Measurements from ENCODE around the gene KRT2. TPM values are rescaled to one million over a fixed set of nuclear protein-coding genes. Genes with fewer than 3 reads are reported as not detected.

KRT2 gene
- total RNA-seq, 2 donors from 2014 or later, result 1.4 TPM; not detected in 1

DNA sequence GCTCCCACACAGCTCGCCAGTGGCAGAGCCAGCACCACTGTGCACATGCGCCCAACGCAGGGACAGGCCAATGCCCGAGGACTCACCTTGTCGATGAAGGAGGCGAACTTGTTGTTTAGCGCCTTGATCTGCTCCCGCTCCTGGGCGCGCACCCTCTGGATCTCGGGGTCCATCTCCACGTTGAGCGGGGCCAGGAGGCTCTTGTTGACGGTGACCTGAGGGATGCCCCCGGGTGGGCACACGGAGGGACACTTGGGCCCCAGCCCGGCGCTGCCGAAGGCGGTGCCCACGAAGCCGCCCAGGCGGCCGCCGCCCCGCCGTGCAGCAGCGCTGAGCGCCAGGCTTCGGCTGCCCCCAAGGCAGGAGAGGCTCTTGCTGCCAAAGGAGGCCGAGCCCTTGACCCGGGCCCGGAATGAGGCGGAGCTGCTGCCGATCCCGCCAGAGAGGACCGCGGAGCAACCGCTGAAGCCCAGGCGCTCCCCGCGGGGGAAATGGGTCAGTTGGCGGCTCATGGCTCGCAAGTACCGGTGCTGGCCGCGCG, 51.0 kb downstream of the KRT2 start, which contains the start of gene KRT72:
Gene KRT72, minus strand, starts transcription at position 523 of the 541 bp plus-strand sequence. Its CDS starts 11 bp downstream, at position 512.
- Histone ChIP-seq H3K4me3 (no peak within 1 kb of the TSS), H3K4me1 (ENCODE audit: control insufficient read depth in 1 of 2, low read depth in 2 of 2) (no peaks in the 10 kb centered on the region), H3K27me3 (replicated peaks; ENCODE audit: insufficient read depth) (no peaks in the 10 kb centered on the region), H3K9me3 (no peaks in the 10 kb centered on the region), H3K27ac (no peak within 1 kb of the TSS), H3K36me3 (no peaks in the 10 kb centered on the region)
- DNase-seq (ENCODE audit: low spot score) (no peak), ATAC-seq (ENCODE audit: insufficient number of reproducible peaks, low FRiP score, low read depth) (no peak)
- TF ChIP-seq, protein P1, sequence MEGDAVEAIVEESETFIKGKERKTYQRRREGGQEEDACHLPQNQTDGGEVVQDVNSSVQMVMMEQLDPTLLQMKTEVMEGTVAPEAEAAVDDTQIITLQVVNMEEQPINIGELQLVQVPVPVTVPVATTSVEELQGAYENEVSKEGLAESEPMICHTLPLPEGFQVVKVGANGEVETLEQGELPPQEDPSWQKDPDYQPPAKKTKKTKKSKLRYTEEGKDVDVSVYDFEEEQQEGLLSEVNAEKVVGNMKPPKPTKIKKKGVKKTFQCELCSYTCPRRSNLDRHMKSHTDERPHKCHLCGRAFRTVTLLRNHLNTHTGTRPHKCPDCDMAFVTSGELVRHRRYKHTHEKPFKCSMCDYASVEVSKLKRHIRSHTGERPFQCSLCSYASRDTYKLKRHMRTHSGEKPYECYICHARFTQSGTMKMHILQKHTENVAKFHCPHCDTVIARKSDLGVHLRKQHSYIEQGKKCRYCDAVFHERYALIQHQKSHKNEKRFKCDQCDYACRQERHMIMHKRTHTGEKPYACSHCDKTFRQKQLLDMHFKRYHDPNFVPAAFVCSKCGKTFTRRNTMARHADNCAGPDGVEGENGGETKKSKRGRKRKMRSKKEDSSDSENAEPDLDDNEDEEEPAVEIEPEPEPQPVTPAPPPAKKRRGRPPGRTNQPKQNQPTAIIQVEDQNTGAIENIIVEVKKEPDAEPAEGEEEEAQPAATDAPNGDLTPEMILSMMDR (IDR thresholded peaks at IDR 0.05), result no peak

DNA sequence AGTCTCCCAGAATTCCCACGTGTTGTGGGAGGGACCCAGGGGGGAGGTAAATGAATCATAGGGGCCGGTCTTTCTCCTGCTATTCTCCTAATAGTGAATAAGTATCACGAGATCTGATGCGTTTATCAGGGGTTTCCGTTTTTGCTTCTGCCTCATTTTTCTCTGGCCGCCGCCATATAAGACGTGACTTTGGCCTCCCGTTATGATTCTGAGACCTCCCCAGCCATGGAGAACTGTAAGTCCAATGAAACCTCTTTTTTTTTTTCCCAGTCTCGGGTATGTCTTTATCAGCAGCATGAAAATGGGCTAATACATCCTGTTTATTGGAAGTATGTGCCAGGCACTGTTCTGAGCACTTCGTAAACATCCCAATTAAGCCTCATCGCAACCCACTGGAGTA, 51.5 kb downstream of the KRT2 start:
- Histone ChIP-seq H3K27ac (no peak overlapping the region), H3K27me3 (replicated peaks; ENCODE audit: insufficient read depth) (no peaks in the 10 kb centered on the region), H3K36me3 (no peaks in the 10 kb centered on the region), H3K4me3 (no peak overlapping the region), H3K9me3 (no peaks in the 10 kb centered on the region), H3K4me1 (ENCODE audit: control insufficient read depth in 1 of 2, low read depth in 2 of 2) (no peaks in the 10 kb centered on the region)
- ATAC-seq (ENCODE audit: insufficient number of reproducible peaks, low FRiP score, low read depth), result no peak
- DNase-seq (ENCODE audit: low spot score), result no peak
- TF ChIP-seq, protein P1 (IDR thresholded peaks at IDR 0.05), result no peak

DNA sequence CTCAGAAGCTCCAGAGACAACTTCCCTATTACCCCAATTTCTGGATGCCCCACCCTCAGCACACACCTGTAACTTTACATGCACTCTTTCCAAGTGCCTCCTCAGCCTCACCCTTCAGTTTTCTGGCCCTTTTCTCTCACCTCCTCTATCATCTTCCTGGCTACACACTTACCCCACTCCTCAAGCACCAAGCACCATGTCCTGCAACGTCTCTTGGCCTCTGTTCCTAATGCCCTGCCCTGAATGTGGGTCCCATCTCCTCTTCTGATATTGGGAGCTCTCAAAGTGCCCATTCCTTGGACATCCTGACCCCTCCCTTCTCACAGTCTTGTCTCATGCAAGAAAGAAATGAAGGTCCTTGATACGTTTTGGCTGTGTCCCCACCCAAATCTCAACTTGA, 51.9 kb downstream of the KRT2 start:
- Histone ChIP-seq H3K4me3 (no peak overlapping the region), H3K27ac (no peak overlapping the region), H3K9me3 (no peaks in the 10 kb centered on the region), H3K36me3 (no peaks in the 10 kb centered on the region), H3K27me3 (replicated peaks; ENCODE audit: insufficient read depth) (no peaks in the 10 kb centered on the region), H3K4me1 (ENCODE audit: control insufficient read depth in 1 of 2, low read depth in 2 of 2) (no peaks in the 10 kb centered on the region)
- DNase-seq (ENCODE audit: low spot score) (no peak), ATAC-seq (ENCODE audit: insufficient number of reproducible peaks, low FRiP score, low read depth) (no peak)
- TF ChIP-seq, protein P1 (IDR thresholded peaks at IDR 0.05), result no peak

DNA sequence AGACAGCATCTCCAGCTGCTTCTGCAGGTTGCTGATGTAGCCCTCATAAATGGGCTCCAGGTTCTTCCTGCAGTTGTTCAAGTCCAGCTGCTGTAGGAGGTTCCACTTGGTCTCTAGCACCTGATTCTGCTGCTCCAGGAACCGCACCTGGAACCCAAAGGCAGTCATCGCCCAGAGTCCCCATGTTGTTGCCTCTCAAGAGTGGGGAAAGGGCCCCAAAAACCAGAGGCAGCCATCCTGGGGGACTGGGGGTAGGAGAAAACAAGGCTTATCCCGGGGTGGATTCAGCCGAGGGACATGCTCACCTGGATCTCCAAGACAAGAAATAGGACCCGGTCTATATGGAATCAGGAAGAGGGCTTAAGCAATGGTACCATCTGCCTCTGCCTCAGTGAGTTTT, 53.0 kb downstream of the KRT2 start:
- ATAC-seq (ENCODE audit: insufficient number of reproducible peaks, low FRiP score, low read depth), result no peak
- Histone ChIP-seq H3K27ac (no peak overlapping the region), H3K9me3 (no peaks in the 10 kb centered on the region), H3K36me3 (no peaks in the 10 kb centered on the region), H3K4me3 (no peak overlapping the region), H3K4me1 (ENCODE audit: control insufficient read depth in 1 of 2, low read depth in 2 of 2) (no peaks in the 10 kb centered on the region), H3K27me3 (replicated peaks; ENCODE audit: insufficient read depth) (no peaks in the 10 kb centered on the region)
- DNase-seq (ENCODE audit: low spot score), result no peak
- TF ChIP-seq, protein P1 (IDR thresholded peaks at IDR 0.05), result no peak

Other genes with a start within 250 kb of the KRT2 start
- gene KRT82, start 245.9 kb downstream of the KRT2 start, total RNA-seq, result not detected
- gene KRT75, start 217.8 kb downstream of the KRT2 start, total RNA-seq, result not detected
- gene KRT6B, start 200.1 kb downstream of the KRT2 start, total RNA-seq, result under 1 TPM in 1 of 2 donors, not detected in 1; 0.41 TPM
- gene KRT6C, start 178.4 kb downstream of the KRT2 start, total RNA-seq, result not detected
- under 1 TPM in 1 of 2 donors, not detected in 1; 0.68 TPM for gene KRT6A, start 159.0 kb downstream of the KRT2 start, total RNA-seq
- gene KRT5, start 131.8 kb downstream of the KRT2 start, total RNA-seq, result 1 to 10 TPM in 1 of 2 donors, not detected in 1; 7.6 TPM
- gene KRT71, start 99.1 kb downstream of the KRT2 start, total RNA-seq, result not detected
- not detected for gene KRT74, start 78.4 kb downstream of the KRT2 start, total RNA-seq
- not detected for gene KRT72, start 50.7 kb downstream of the KRT2 start, total RNA-seq
- not detected for gene KRT73, start 33.7 kb downstream of the KRT2 start, total RNA-seq
- 1 to 10 TPM in 1 of 2 donors, not detected in 1; 3.5 TPM for gene KRT1, start 28.2 kb upstream of the KRT2 start, total RNA-seq
- under 1 TPM in 1 of 2 donors, not detected in 1; 0.41 TPM for gene KRT77, start 51.3 kb upstream of the KRT2 start, total RNA-seq
- gene KRT76, start 125.1 kb upstream of the KRT2 start, total RNA-seq, result not detected
- not detected for gene KRT3, start 143.9 kb upstream of the KRT2 start, total RNA-seq
- gene KRT4, start 161.9 kb upstream of the KRT2 start, total RNA-seq, result not detected
- not detected for gene KRT79, start 182.1 kb upstream of the KRT2 start, total RNA-seq
- not detected for gene KRT78, start 196.8 kb upstream of the KRT2 start, total RNA-seq

All from thoracic aorta (tissue), 2 donors.